ENCODE results near the gene CARD6.

- TF ChIP-seq CTCF (IDR thresholded peaks at IDR 0.05; ENCODE audit: low read depth, low read length, missing input control) (no peak), ZBTB33 (IDR thresholded peaks at IDR 0.05) (no peak), TAF1 (conservative IDR thresholded peaks at IDR 0.05) (no peak), RAD21 (IDR thresholded peaks at IDR 0.05) (no peak), RXRA (IDR thresholded peaks at IDR 0.05) (no peak), YY1 (IDR thresholded peaks at IDR 0.05) (no peak), SP1 (IDR thresholded peaks at IDR 0.05) (no peak)
- TF ChIP-seq, protein P1, sequence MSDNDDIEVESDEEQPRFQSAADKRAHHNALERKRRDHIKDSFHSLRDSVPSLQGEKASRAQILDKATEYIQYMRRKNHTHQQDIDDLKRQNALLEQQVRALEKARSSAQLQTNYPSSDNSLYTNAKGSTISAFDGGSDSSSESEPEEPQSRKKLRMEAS (IDR thresholded peaks at IDR 0.05): no peak
- TF ChIP-seq, protein P2, sequence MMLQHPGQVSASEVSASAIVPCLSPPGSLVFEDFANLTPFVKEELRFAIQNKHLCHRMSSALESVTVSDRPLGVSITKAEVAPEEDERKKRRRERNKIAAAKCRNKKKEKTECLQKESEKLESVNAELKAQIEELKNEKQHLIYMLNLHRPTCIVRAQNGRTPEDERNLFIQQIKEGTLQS (IDR thresholded peaks at IDR 0.05): no peak
- TF ChIP-seq, protein P3, sequence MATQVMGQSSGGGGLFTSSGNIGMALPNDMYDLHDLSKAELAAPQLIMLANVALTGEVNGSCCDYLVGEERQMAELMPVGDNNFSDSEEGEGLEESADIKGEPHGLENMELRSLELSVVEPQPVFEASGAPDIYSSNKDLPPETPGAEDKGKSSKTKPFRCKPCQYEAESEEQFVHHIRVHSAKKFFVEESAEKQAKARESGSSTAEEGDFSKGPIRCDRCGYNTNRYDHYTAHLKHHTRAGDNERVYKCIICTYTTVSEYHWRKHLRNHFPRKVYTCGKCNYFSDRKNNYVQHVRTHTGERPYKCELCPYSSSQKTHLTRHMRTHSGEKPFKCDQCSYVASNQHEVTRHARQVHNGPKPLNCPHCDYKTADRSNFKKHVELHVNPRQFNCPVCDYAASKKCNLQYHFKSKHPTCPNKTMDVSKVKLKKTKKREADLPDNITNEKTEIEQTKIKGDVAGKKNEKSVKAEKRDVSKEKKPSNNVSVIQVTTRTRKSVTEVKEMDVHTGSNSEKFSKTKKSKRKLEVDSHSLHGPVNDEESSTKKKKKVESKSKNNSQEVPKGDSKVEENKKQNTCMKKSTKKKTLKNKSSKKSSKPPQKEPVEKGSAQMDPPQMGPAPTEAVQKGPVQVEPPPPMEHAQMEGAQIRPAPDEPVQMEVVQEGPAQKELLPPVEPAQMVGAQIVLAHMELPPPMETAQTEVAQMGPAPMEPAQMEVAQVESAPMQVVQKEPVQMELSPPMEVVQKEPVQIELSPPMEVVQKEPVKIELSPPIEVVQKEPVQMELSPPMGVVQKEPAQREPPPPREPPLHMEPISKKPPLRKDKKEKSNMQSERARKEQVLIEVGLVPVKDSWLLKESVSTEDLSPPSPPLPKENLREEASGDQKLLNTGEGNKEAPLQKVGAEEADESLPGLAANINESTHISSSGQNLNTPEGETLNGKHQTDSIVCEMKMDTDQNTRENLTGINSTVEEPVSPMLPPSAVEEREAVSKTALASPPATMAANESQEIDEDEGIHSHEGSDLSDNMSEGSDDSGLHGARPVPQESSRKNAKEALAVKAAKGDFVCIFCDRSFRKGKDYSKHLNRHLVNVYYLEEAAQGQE (IDR thresholded peaks at IDR 0.05): no peak
Observed at GRCh38 chr5:40828690-40829661, 12.2 kb upstream of the CARD6 start.
